NCI-H1436 treated with DMSO at 0.1 percent for 48 hours (cell line): Measurements from ENCODE around the gene ACSF3.

ENCODE experiments used
- DNase-seq: peaks from one replicate; lab custom pipeline; 2025; lab: John Stamatoyannopoulos, UW

Gene ACSF3

GRCh38 chr16:89093602-89094251, at the start of gene ACSF3:
TSS of gene ACSF3 (plus strand) at chr16:89093852. CDS start at chr16:89100682, 6,830 bp downstream.
- DNase-seq: no peak

- DNase-seq: no peak
Observed at GRCh38 chr16:89044418-89045180, 49.1 kb upstream of the ACSF3 start.

- no peak for DNase-seq
Observed at GRCh38 chr16:89045181-89045815, 48.4 kb upstream of the ACSF3 start.

- no peak for DNase-seq
Observed at GRCh38 chr16:89045881-89046280, 47.8 kb upstream of the ACSF3 start.

GRCh38 chr16:89046491-89046890, 47.2 kb upstream of the ACSF3 start:
- no peak for DNase-seq

- no peak for DNase-seq
Observed at GRCh38 chr16:89047331-89048089, 46.1 kb upstream of the ACSF3 start.

GRCh38 chr16:89048090-89048725, 45.4 kb upstream of the ACSF3 start:
- no peak for DNase-seq

- DNase-seq: no peak
Observed at GRCh38 chr16:89048871-89049422, 44.7 kb upstream of the ACSF3 start.

GRCh38 chr16:89049484-89050118, 44.1 kb upstream of the ACSF3 start:
- no peak for DNase-seq

- DNase-seq: no peak
Observed at GRCh38 chr16:89050119-89050867, 43.4 kb upstream of the ACSF3 start.

GRCh38 chr16:89050868-89051311, 42.8 kb upstream of the ACSF3 start:
- DNase-seq: no peak

GRCh38 chr16:89051521-89052166, 42.0 kb upstream of the ACSF3 start:
- DNase-seq: no peak

- no peak for DNase-seq
Observed at GRCh38 chr16:89052191-89052889, 41.3 kb upstream of the ACSF3 start.

- DNase-seq: peak; percentile 27
Observed at GRCh38 chr16:89052890-89053724, 40.5 kb upstream of the ACSF3 start.

- no peak for DNase-seq
Observed at GRCh38 chr16:89053725-89054029, 40.0 kb upstream of the ACSF3 start.

- DNase-seq: no peak
Observed at GRCh38 chr16:89054261-89054661, 39.4 kb upstream of the ACSF3 start.

- DNase-seq: no peak
Observed at GRCh38 chr16:89054714-89055113, 38.9 kb upstream of the ACSF3 start.

GRCh38 chr16:89055313-89055712, 38.3 kb upstream of the ACSF3 start:
- DNase-seq: no peak
